KOPT-K1 (cell line): Measurements from ENCODE around the gene HEG1.

Experiments used
- H3K27ac ChIP-seq: fragments of 200-600 bp; sonication (generic); 2 replicates; pipeline ENCODE4 v1.5.1; 2016; ENCODE audit warnings: antibody characterized with exemption, mild to moderate bottlenecking, low read depth, low read length; ENCODE audit not compliant: poor library complexity, severe bottlenecking
- H3K36me3 ChIP-seq: fragments of 200-600 bp; sonication (generic); 2 replicates; pipeline ENCODE4 v1.5.1; 2017; ENCODE audit warnings: antibody characterized with exemption, mild to moderate bottlenecking, low read length, moderate library complexity; ENCODE audit not compliant: insufficient read depth
- H3K9me3 ChIP-seq: fragments of 200-600 bp; sonication (generic); 2 replicates; pipeline ENCODE4 v1.5.1; 2017; ENCODE audit warnings: antibody characterized with exemption, low read length, mild to moderate bottlenecking; ENCODE audit not compliant: insufficient read depth, poor library complexity, severe bottlenecking

Gene HEG1

GRCh38 chr3:125045965-125046364 is 9.8 kb downstream of the HEG1 start:
- Histone ChIP-seq H3K36me3 (no peaks in the 10 kb centered on the region), H3K9me3 (no peaks in the 10 kb centered on the region), H3K27ac (no peak overlapping the region)

DNA sequence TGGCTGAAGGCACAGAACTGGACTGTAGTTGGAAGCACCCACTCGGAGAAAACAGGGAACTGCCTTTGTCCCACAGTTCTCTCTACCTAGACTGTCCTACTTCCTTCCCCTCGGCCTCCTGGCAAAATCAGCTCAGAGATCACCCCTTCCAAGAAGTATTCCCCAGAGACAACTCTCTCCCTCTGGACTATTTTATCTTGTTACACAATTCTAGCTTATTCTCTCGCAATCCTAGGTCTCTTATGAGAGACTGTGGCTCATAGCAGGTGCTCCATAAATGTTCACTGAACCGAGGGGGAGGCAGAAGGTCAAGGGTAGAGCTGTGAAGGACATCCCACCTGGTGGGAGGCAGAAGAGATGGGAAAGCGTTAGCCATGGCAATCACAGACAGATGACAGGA is 10.6 kb downstream of the HEG1 start:
- no peak overlapping the region for H3K27ac ChIP-seq
- no peaks in the 10 kb centered on the region for H3K9me3 ChIP-seq
- H3K36me3 ChIP-seq, result no peaks in the 10 kb centered on the region

DNA sequence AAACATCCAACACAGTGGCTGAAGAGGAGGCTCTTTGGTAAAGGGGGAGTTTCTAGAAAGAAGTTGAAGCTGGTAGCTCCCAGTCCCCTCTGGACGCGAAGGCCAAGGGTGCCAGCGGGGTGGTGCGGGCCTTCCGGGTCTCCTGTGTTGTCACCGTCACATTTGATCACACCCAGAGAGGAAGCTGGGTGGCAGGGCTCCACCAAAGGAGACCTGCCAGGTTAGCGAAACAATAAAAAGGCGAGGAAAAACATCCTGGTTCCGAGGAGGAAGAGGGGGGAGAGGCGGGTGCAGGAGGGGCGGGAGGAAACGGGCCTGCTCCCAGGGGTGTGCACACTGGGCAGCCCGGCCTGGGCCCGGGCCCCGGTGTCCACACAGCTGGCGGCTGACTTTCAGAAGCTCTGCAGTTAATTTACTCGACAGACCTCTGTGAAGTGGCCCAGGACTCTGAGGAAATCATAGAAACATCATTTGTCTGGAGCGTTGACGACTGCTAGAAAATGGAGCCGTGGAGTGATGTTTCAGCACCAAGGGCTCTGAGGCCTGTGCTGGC is 12.1 kb downstream of the HEG1 start:
- no peaks in the 10 kb centered on the region for H3K36me3 ChIP-seq
- no peaks in the 10 kb centered on the region for H3K9me3 ChIP-seq
- no peak overlapping the region for H3K27ac ChIP-seq

- Histone ChIP-seq H3K9me3 (no peaks in the 10 kb centered on the region), H3K36me3 (no peaks in the 10 kb centered on the region), H3K27ac (no peak overlapping the region)
Measured at GRCh38 chr3:125042725-125043406, 12.9 kb downstream of the HEG1 start.

DNA sequence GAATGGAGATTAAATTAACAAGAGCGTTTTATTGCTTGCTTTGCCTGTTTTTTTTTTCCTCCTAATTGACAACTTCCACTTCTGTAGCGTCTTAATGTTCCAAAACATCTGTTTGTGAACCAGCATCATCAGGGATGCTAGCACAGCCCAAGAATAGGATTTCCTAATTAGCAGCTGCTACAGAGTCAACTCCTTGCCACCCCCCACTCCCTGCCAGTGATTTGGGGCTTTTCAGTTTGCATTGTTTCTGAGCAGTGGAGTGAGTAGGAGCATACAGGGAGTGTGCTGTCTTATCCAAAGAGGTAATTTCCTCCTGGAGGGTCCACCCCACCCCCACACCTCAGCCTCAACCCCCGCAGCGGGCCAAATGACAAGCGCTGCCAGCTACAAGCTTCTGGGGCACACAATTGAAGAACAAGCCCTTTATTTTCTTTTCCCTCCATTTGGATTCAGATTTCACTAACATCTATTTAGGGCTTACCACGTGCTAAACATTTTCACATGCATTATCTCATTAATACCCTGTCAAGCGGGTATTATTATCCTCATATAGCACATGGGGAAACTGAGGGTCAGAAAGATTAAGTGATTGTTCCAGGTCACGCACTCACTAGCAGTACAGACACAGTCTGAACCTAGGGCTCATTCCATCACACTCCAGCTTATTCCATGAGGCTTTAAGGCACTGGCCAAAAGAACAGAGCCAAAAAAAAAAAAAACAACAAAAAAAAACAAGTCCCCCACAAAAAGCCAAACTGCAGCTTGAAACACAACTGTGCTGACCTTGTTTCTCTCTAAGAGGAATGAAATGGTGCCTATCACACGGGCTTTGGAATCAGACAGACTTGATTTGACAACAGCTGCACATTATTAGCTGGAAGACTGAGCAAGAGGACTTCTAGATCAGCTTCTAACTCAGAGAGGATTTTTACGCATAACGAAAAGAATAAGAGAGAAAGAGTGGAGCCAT is 16.4 kb downstream of the HEG1 start:
- no peak overlapping the region for H3K27ac ChIP-seq

DNA sequence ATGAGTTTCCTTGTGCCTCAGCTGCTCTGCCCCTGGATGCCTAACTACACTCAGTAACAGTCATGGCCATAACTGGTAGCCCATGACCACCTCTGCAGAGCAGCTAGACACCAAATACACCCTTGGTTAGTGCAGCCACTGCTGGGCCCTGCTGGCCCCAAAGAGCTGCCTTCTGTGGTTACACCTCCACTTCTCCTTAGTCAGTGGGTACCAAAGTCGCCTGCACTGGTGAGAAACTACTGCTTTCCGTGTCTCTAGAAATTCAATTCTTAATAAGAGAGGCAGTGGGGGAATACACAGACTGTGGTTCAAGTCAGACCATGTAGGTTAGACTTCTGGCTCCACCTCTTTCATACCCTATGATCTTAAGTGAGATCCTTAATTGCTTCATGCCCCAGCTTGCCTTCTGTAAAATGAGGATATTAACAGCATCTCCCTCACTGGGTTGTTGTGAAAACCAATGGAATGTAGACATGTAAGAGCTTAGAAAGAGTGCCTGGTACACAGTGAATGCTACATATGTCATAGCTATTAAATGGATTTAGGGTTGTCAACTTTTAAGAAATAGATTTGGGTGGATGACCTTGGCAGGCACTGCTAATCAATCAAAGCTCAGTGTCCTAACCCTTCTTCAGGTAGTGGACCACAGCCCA is 18.2 kb downstream of the HEG1 start:
- Histone ChIP-seq H3K36me3 (no peaks in the 10 kb centered on the region), H3K9me3 (peaks cover 5% of the 10 kb centered on the region), H3K27ac (no peak overlapping the region)

More for the DNA sequence above, 16.4 kb downstream of the HEG1 start:
- Histone ChIP-seq H3K36me3 (no peaks in the 10 kb centered on the region), H3K9me3 (peaks cover 5% of the 10 kb centered on the region)

DNA sequence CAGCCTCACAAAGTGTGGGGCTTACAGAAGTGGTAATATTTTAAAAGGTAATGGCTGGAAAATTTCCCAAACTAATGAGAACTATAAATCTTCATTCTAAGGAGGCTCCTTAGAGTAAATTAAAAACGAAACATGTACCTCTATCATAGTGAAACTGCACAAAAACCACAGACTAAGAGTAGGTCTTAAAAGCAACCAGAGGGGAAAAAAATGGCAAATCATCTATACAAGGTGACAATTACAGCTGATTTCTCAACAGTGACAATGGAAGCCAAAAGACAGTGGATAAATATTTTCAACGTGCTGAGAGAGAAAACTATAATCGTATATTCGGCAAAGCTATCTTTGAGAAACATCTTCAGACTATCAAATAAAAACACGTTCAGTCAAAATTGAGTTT is 20.6 kb downstream of the HEG1 start:
- Histone ChIP-seq H3K36me3 (no peaks in the 10 kb centered on the region), H3K9me3 (peaks cover 5% of the 10 kb centered on the region), H3K27ac (no peak overlapping the region)

DNA sequence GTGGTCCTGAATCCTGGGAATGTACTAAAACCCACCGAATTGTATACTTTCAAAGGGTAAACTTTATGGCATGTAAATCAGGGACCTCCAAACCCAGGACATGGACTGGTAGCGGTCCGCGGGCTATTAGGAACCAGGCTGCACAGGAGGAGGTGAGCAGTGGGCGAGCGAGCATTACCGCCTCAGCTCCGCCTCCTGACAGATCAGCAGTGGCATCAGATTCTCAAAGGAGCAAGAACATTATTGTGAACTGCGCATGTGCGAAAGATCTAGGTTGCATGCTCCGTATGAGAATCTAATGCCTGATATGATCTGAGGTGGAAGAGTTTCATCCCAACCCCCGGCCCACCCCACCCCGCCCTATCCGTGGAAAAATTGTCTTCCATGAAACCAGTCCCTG is 22.2 kb downstream of the HEG1 start:
- Histone ChIP-seq H3K9me3 (peaks cover 5% of the 10 kb centered on the region), H3K36me3 (0 out of 2 replicates have a peak, but pooled peaks cover 1% of the 10 kb centered on the region), H3K27ac (no peak overlapping the region)

- Histone ChIP-seq H3K9me3 (peaks cover 5% of the 10 kb centered on the region), H3K27ac (no peak overlapping the region)
Measured at GRCh38 chr3:125033135-125033534, 22.7 kb downstream of the HEG1 start.

DNA sequence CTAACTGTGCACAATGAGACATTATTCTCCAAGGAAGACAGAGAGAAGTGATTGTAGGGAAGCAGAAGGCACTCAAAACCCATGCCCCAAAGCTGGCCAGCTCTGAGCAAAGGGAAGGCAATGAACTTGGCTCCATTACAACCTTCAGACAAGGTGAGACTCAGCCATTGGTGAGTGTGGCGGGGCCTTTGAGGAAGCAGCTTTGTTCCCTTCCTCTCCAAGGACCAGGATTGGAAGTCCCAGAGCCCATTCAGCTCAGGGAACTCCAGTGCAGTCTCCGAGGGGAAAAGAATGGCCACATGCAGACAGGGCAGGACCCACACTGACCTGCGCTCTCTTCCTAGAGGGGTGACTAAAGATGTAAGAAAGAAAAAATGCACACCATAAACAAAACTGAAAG is 23.1 kb downstream of the HEG1 start:
- 0 out of 2 replicates have a peak, but pooled peaks cover 6% of the 10 kb centered on the region for H3K36me3 ChIP-seq
- no peak overlapping the region for H3K27ac ChIP-seq
- H3K9me3 ChIP-seq, result peaks cover 5% of the 10 kb centered on the region

More at GRCh38 chr3:125033135-125033534, 22.7 kb downstream of the HEG1 start:
- H3K36me3 ChIP-seq, result 0 out of 2 replicates have a peak, but pooled peaks cover 6% of the 10 kb centered on the region

GRCh38 chr3:125032100-125032643 is 23.6 kb downstream of the HEG1 start:
- no peak overlapping the region for H3K27ac ChIP-seq
- H3K36me3 ChIP-seq, result peaks cover 8% of the 10 kb centered on the region
- H3K9me3 ChIP-seq, result peaks cover 5% of the 10 kb centered on the region

DNA sequence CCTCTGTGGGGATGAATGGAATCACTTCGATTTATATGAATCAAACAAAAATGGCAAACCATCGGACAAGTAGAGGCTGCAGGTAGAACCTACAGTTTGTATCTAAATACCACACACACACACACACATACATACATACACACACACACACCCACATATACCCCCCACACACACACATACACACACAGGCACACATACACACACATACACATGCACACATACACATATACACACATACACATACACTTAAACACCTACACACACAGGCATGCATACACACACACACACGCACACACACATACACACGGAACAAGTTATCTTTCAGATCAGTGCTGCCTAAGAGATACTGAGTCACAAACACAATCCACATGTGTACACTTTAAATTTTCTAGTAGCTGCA is 24.3 kb downstream of the HEG1 start:
- Histone ChIP-seq H3K36me3 (peaks cover 14% of the 10 kb centered on the region), H3K9me3 (peaks cover 5% of the 10 kb centered on the region), H3K27ac (no peak overlapping the region)

DNA sequence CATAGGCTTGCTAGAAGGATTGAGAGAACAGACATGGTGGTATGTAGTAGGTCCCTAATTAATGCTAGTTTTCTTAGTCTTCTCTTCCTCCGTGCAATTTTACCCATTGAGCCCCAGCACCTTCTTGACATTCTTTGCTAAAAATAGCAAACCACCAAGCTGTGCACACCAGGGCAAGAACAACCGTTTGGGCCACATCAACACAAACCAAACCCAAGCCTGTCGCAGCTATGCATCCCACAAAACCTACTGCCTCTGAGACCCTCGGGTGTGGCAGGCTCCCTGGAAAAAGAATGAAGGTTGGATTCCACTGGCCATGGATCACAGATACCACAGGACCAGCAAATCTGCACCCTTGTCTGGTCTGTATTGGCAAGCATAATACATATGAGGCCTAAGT is 27.1 kb downstream of the HEG1 start:
- peaks cover 27% of the 10 kb centered on the region for H3K36me3 ChIP-seq
- H3K27ac ChIP-seq, result no peak overlapping the region

DNA sequence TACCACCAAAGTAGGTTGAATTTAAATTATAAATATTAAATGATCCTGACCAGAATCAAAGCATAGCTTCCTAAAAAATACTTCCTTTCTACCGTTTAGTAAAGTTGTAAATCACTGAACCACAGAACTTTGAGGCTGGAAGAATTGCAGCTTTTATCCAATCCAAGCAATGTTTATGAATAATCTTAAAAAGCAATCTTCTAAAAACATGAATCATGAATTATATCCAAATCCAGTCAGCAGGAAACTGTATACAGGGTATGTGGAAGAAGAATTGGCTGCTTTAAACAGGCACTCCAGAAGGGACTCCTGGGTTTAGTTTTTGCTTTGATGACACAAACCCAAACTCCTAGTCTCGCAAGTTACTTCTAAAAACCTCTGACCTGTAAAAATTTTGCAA is 30.2 kb downstream of the HEG1 start:
- H3K36me3 ChIP-seq, result peaks cover 32% of the 10 kb centered on the region
- no peak overlapping the region for H3K27ac ChIP-seq
- H3K9me3 ChIP-seq, result no peaks in the 10 kb centered on the region

More for the DNA sequence above, 27.1 kb downstream of the HEG1 start:
- no peaks in the 10 kb centered on the region for H3K9me3 ChIP-seq
